Measurements from ENCODE around the gene TDRD12.
"Not testable (repeated sequence)": the region's sequence is repeated elsewhere in the genome, so short reads cannot be mapped to it uniquely, and the experiment has no call there.

DNA sequence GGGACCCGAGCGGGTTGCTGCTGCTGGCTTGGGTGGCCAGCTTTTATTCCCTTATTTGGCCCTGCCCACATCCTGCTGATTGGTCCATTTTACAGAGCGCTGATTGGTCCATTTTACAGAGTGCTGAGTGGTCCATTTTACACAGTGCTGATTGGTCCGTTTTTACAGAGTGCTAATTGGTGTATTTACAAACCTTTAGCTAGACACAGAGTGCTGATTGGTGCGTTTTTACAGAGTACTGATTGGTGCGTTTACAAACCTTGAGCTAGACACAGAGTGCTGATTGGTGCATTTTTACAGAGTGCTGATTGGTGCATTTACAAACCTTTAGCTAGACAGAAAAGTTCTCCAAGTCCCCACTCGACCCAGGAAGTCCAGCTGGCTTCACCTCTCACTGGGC is 19.4 kb upstream of the TDRD12 start:
- TF ChIP-seq, protein P1, sequence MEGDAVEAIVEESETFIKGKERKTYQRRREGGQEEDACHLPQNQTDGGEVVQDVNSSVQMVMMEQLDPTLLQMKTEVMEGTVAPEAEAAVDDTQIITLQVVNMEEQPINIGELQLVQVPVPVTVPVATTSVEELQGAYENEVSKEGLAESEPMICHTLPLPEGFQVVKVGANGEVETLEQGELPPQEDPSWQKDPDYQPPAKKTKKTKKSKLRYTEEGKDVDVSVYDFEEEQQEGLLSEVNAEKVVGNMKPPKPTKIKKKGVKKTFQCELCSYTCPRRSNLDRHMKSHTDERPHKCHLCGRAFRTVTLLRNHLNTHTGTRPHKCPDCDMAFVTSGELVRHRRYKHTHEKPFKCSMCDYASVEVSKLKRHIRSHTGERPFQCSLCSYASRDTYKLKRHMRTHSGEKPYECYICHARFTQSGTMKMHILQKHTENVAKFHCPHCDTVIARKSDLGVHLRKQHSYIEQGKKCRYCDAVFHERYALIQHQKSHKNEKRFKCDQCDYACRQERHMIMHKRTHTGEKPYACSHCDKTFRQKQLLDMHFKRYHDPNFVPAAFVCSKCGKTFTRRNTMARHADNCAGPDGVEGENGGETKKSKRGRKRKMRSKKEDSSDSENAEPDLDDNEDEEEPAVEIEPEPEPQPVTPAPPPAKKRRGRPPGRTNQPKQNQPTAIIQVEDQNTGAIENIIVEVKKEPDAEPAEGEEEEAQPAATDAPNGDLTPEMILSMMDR (IDR thresholded peaks at IDR 0.05), result not testable (repeated sequence)
- TF ChIP-seq POLR2A (IDR thresholded peaks at IDR 0.05), result not testable (repeated sequence)
